Jurkat, Clone E6-1 (cell line): ENCODE results near the gene LCE3E. TPM values are rescaled to one million over a fixed set of nuclear protein-coding genes. Genes with fewer than 3 reads are reported as not detected.
"Not testable (repeated sequence)": the region's sequence is repeated elsewhere in the genome, so short reads cannot be mapped to it uniquely, and the experiment has no call there.

Source experiments
- DNase-seq: peaks from one replicate; pipeline ENCODE4 v3.0.0-alpha.2; 2011; ENCODE audit warnings: low read depth, low spot score
- H3K4me3 ChIP-seq: 2 replicates; pipeline ENCODE4 v1.5.1; 2011; ENCODE audit warnings: mild to moderate bottlenecking, low read length, control low read depth, moderate library complexity
- polyA plus RNA-seq: library from polyadenylated mRNA; unstranded; fragments of >200 nt; gene quantifications from one replicate; pipeline ENCODE4 v1.2.1, GENCODE V29; 2012; ENCODE audit warnings: missing spikeins; ENCODE audit not compliant: insufficient read length, insufficient read depth

Gene LCE3E
- not detected for polyA plus RNA-seq

- no peak for DNase-seq
Measured at GRCh38 chr1:152566681-152567080, at the start of gene LCE3E. TSS of gene LCE3E (minus strand) at chr1:152566780. CDS start at chr1:152566208, 572 bp downstream.

GRCh38 chr1:152613511-152613910 is 46.9 kb upstream of the LCE3E start, which contains the start of gene LCE3B:
TSS of gene LCE3B (plus strand) at chr1:152613811. CDS start at chr1:152613811, 0 bp downstream.
- no peak for DNase-seq
- no peak within 1 kb of the TSS for H3K4me3 ChIP-seq

More at GRCh38 chr1:152566681-152567080, at the start of gene LCE3E:
- H3K4me3 ChIP-seq, result no peak within 1 kb of the TSS

- no peak for DNase-seq
- no peak within 1 kb of the TSS for H3K4me3 ChIP-seq
Measured at GRCh38 chr1:152599934-152600333, 33.4 kb upstream of the LCE3E start, which contains the start of gene LCE3C. TSS of gene LCE3C (plus strand) at chr1:152600234. CDS start at chr1:152600732, 498 bp downstream.

- DNase-seq, result no peak
- H3K4me3 ChIP-seq, result no peak overlapping the region
Measured at GRCh38 chr1:152596986-152597385, 30.4 kb upstream of the LCE3E start.

GRCh38 chr1:152585586-152585985 is 19.0 kb upstream of the LCE3E start:
- H3K4me3 ChIP-seq, result no peak overlapping the region
- no peak for DNase-seq

- DNase-seq, result no peak
- no peak overlapping the region for H3K4me3 ChIP-seq
Measured at GRCh38 chr1:152582647-152583046, 16.1 kb upstream of the LCE3E start.

- DNase-seq, result no peak
- no peak within 1 kb of the TSS for H3K4me3 ChIP-seq
Measured at GRCh38 chr1:152580433-152580832, 13.9 kb upstream of the LCE3E start, which contains the start of gene LCE3D. TSS of gene LCE3D (minus strand) at chr1:152580516. CDS start at chr1:152579936, 580 bp downstream.

GRCh38 chr1:152579526-152579925 is 12.9 kb upstream of the LCE3E start:
- DNase-seq, H3K4me3 ChIP-seq: not testable (repeated sequence)

- no peak for DNase-seq
Measured at GRCh38 chr1:152577168-152577567, 10.6 kb upstream of the LCE3E start.

GRCh38 chr1:152565535-152566215 is 905 bp downstream of the LCE3E start:
- no peak overlapping the region for H3K4me3 ChIP-seq
- DNase-seq, result no peak

More at GRCh38 chr1:152577168-152577567, 10.6 kb upstream of the LCE3E start:
- no peak overlapping the region for H3K4me3 ChIP-seq

- no peak overlapping the region for H3K4me3 ChIP-seq
- no peak for DNase-seq
Measured at GRCh38 chr1:152565115-152565514, 1.5 kb downstream of the LCE3E start.

- H3K4me3 ChIP-seq, DNase-seq: not testable (repeated sequence)
Measured at GRCh38 chr1:152548358-152548757, 18.2 kb downstream of the LCE3E start.

- no peak for DNase-seq
- no peak overlapping the region for H3K4me3 ChIP-seq
Measured at GRCh38 chr1:152546704-152547103, 19.9 kb downstream of the LCE3E start.

- no peak overlapping the region for H3K4me3 ChIP-seq
- peak; percentile 44 for DNase-seq
Measured at GRCh38 chr1:152543820-152544219, 22.8 kb downstream of the LCE3E start.

GRCh38 chr1:152539901-152540300 is 26.7 kb downstream of the LCE3E start:
- DNase-seq, result no peak
- no peak overlapping the region for H3K4me3 ChIP-seq

GRCh38 chr1:152537496-152537895 is 29.1 kb downstream of the LCE3E start:
- no peak overlapping the region for H3K4me3 ChIP-seq
- no peak for DNase-seq

GRCh38 chr1:152535774-152536173 is 30.8 kb downstream of the LCE3E start:
- H3K4me3 ChIP-seq, result no peak overlapping the region
- no peak for DNase-seq

- no peak overlapping the region for H3K4me3 ChIP-seq
- DNase-seq, result peak; percentile 39
Measured at GRCh38 chr1:152533327-152533938, 33.1 kb downstream of the LCE3E start.

GRCh38 chr1:152525080-152525641 is 41.4 kb downstream of the LCE3E start:
- DNase-seq, result no peak
- H3K4me3 ChIP-seq, result no peak overlapping the region

GRCh38 chr1:152520561-152521090 is 46.0 kb downstream of the LCE3E start:
- DNase-seq, result no peak
- no peak overlapping the region for H3K4me3 ChIP-seq
